ENCODE measurements around the gene PTPRN2. TPM values are rescaled to one million over a fixed set of nuclear protein-coding genes. Genes with fewer than 3 reads are reported as not detected.

Gene PTPRN2
- total RNA-seq, 1 experiment from 2014 or later: 1.1 TPM

- H3K36me3 ChIP-seq (ENCODE audit: control insufficient read depth, insufficient read depth, low read length): no peaks in the 10 kb centered on the region
- H3K4me3 ChIP-seq (ENCODE audit: low read depth in 2 of 2, low read length in 2 of 2): no peak overlapping the region
- ATAC-seq (no peak), DNase-seq (ENCODE audit: low read depth, low spot score) (no peak)
- no peaks in the 10 kb centered on the region for H3K4me1 ChIP-seq (ENCODE audit: control insufficient read depth, insufficient read depth, low read length)
- in situ Hi-C loops (cut with HindIII; ENCODE audit: low pct_unique_long_range_greater_than_20kb, low sequenced_read_pairs) (no loop called here), intact Hi-C loops (cut with micrococcal nuclease; ENCODE audit: unreplicated experiment) (no loop called here)
- TF ChIP-seq TCF7L2 (IDR thresholded peaks at IDR 0.05; ENCODE audit: low read depth, low read length): no peak
- no TSS peak for BruUV-seq (replicated peaks)
- CTCF ChIA-PET: no interaction called here
- peaks cover 14% of the 10 kb centered on the region for H3K27me3 ChIP-seq (ENCODE audit: control insufficient read depth, insufficient read depth, low read length)
- POLR2A ChIA-PET: no interaction called here
- no peak overlapping the region for H3K27ac ChIP-seq (ENCODE audit: low read length)
- no peaks in the 10 kb centered on the region for H3K9me3 ChIP-seq (ENCODE audit: control insufficient read depth, insufficient read depth, low read depth, low read length)
These were observed 632.7 kb downstream of the PTPRN2 start for GRCh38 chr7:157954901-157955300.

- CTCF ChIA-PET: no interaction called here
These were observed 634.6 kb downstream of the PTPRN2 start for GRCh38 chr7:157952841-157953645.

More at GRCh38 chr7:157952841-157953645, 634.6 kb downstream of the PTPRN2 start:
- H3K4me3 ChIP-seq (ENCODE audit: low read depth in 2 of 2, low read length in 2 of 2): no peak overlapping the region
- in situ Hi-C loops (cut with HindIII; ENCODE audit: low pct_unique_long_range_greater_than_20kb, low sequenced_read_pairs): no loop called here
- no peaks in the 10 kb centered on the region for H3K4me1 ChIP-seq (ENCODE audit: control insufficient read depth, insufficient read depth, low read length)
- ATAC-seq (peak; percentile 42; the same call in 1 of the 2 replicates), DNase-seq (ENCODE audit: low read depth, low spot score) (no peak)
- H3K36me3 ChIP-seq (ENCODE audit: control insufficient read depth, insufficient read depth, low read length): no peaks in the 10 kb centered on the region
- POLR2A ChIA-PET: no interaction called here
- no peaks in the 10 kb centered on the region for H3K9me3 ChIP-seq (ENCODE audit: control insufficient read depth, insufficient read depth, low read depth, low read length)
- H3K27me3 ChIP-seq (ENCODE audit: control insufficient read depth, insufficient read depth, low read length): peaks cover 8% of the 10 kb centered on the region
- intact Hi-C loops (cut with micrococcal nuclease; ENCODE audit: unreplicated experiment): no loop called here
- TF ChIP-seq, protein P1, sequence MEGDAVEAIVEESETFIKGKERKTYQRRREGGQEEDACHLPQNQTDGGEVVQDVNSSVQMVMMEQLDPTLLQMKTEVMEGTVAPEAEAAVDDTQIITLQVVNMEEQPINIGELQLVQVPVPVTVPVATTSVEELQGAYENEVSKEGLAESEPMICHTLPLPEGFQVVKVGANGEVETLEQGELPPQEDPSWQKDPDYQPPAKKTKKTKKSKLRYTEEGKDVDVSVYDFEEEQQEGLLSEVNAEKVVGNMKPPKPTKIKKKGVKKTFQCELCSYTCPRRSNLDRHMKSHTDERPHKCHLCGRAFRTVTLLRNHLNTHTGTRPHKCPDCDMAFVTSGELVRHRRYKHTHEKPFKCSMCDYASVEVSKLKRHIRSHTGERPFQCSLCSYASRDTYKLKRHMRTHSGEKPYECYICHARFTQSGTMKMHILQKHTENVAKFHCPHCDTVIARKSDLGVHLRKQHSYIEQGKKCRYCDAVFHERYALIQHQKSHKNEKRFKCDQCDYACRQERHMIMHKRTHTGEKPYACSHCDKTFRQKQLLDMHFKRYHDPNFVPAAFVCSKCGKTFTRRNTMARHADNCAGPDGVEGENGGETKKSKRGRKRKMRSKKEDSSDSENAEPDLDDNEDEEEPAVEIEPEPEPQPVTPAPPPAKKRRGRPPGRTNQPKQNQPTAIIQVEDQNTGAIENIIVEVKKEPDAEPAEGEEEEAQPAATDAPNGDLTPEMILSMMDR (IDR thresholded peaks at IDR 0.05): no peak
- no peak for TF ChIP-seq TCF7L2 (IDR thresholded peaks at IDR 0.05; ENCODE audit: low read depth, low read length)
- TF ChIP-seq POLR2AphosphoS5 (IDR thresholded peaks at IDR 0.05; ENCODE audit: low read depth, low read length): no peak
- TF ChIP-seq, protein P2, sequence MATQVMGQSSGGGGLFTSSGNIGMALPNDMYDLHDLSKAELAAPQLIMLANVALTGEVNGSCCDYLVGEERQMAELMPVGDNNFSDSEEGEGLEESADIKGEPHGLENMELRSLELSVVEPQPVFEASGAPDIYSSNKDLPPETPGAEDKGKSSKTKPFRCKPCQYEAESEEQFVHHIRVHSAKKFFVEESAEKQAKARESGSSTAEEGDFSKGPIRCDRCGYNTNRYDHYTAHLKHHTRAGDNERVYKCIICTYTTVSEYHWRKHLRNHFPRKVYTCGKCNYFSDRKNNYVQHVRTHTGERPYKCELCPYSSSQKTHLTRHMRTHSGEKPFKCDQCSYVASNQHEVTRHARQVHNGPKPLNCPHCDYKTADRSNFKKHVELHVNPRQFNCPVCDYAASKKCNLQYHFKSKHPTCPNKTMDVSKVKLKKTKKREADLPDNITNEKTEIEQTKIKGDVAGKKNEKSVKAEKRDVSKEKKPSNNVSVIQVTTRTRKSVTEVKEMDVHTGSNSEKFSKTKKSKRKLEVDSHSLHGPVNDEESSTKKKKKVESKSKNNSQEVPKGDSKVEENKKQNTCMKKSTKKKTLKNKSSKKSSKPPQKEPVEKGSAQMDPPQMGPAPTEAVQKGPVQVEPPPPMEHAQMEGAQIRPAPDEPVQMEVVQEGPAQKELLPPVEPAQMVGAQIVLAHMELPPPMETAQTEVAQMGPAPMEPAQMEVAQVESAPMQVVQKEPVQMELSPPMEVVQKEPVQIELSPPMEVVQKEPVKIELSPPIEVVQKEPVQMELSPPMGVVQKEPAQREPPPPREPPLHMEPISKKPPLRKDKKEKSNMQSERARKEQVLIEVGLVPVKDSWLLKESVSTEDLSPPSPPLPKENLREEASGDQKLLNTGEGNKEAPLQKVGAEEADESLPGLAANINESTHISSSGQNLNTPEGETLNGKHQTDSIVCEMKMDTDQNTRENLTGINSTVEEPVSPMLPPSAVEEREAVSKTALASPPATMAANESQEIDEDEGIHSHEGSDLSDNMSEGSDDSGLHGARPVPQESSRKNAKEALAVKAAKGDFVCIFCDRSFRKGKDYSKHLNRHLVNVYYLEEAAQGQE (IDR thresholded peaks at IDR 0.05; ENCODE audit: insufficient read depth in 1 of 2, low read depth in 2 of 2, low read length in 1 of 2): no peak
- no peak for TF ChIP-seq SIN3A (IDR thresholded peaks at IDR 0.05; ENCODE audit: borderline replicate concordance, insufficient read depth, low read depth, low read length)
- no peak overlapping the region for H3K27ac ChIP-seq (ENCODE audit: low read length)
- BruUV-seq (replicated peaks): no TSS peak
